PC-3 (cell line): Measurements from ENCODE around the gene TUBB1.
"Not testable (repeated sequence)": the region's sequence is repeated elsewhere in the genome, so short reads cannot be mapped to it uniquely, and the experiment has no call there.

Experiments
- EZH2 ChIP-seq: fragments of 300-600 bp; sonication (generic); IDR thresholded peaks from one replicate; pipeline ENCODE4 v1.6.1; 2017; ENCODE audit warnings: antibody characterized with exemption, mild to moderate bottlenecking, low read length; ENCODE audit not compliant: unreplicated experiment
- EZH2phosphoT487 ChIP-seq: fragments of 300-600 bp; sonication (generic); IDR thresholded peaks from 2 replicates; pipeline ENCODE4 v1.6.1; 2018; ENCODE audit warnings: mild to moderate bottlenecking, antibody characterized with exemption, low read length, borderline replicate concordance
- TF ChIP-seq, protein P1 (sequence below): fragments of 300-600 bp; sonication (generic); conservative IDR thresholded peaks from 2 replicates; pipeline ENCODE4 v1.5.1; 2017; ENCODE audit warnings: antibody characterized with exemption, low read depth, mild to moderate bottlenecking, low read length

DNA sequence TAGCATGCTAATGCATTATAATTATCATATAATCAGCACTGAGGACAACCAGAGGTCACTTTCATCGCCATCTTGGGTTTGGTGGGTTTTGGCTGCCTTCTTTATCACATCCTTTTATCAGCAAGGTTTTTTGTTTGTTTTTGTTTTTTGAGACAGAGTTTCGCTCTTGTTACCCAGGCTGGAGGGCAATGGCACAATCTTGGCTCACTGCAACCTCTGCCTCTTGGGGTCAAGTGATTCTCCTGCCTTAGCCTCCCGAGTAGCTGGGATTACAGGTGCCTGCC lies 7.4 kb upstream of the TUBB1 start:
- TF ChIP-seq, protein P1, sequence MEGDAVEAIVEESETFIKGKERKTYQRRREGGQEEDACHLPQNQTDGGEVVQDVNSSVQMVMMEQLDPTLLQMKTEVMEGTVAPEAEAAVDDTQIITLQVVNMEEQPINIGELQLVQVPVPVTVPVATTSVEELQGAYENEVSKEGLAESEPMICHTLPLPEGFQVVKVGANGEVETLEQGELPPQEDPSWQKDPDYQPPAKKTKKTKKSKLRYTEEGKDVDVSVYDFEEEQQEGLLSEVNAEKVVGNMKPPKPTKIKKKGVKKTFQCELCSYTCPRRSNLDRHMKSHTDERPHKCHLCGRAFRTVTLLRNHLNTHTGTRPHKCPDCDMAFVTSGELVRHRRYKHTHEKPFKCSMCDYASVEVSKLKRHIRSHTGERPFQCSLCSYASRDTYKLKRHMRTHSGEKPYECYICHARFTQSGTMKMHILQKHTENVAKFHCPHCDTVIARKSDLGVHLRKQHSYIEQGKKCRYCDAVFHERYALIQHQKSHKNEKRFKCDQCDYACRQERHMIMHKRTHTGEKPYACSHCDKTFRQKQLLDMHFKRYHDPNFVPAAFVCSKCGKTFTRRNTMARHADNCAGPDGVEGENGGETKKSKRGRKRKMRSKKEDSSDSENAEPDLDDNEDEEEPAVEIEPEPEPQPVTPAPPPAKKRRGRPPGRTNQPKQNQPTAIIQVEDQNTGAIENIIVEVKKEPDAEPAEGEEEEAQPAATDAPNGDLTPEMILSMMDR: not testable (repeated sequence)
- TF ChIP-seq EZH2phosphoT487, EZH2: not testable (repeated sequence)
